Testis (tissue), 3 donors: ENCODE results near the gene BAHCC1. TPM values are rescaled to one million over a fixed set of nuclear protein-coding genes. Genes with fewer than 3 reads are reported as not detected.

ENCODE experiments used
- DNase-seq: peaks from one replicate; pipeline ENCODE4 v3.0.0-alpha.2; 2019
- H3K27ac ChIP-seq, 2 donors: fragments of 200-600 bp; sonication (generic); one replicate each; pipeline ENCODE4 v1.5.1; 2019
- H3K27me3 ChIP-seq: fragments of 200-600 bp; sonication (generic); one replicate; pipeline ENCODE4 v1.5.1; 2019
- H3K36me3 ChIP-seq: fragments of 200-600 bp; sonication (generic); one replicate; pipeline ENCODE4 v1.5.1; 2017; ENCODE audit warnings: low read depth; ENCODE audit errors: missing control alignments
- H3K4me1 ChIP-seq: fragments of 200-600 bp; sonication (generic); one replicate; pipeline ENCODE4 v1.5.1; 2019
- H3K4me3 ChIP-seq, 2 donors: fragments of 200-600 bp; sonication (generic); one replicate each; pipeline ENCODE4 v1.5.1; 2017 to 2019
- H3K9me3 ChIP-seq: fragments of 200-600 bp; sonication (generic); one replicate; pipeline ENCODE4 v1.5.1; 2017
- CTCF ChIP-seq, 3 experiments: fragments of 450-650 bp in 2 of 3; fragments of 200-600 bp in 1 of 3; sonication (generic) in 1 of 3; IDR thresholded peaks; one replicate each; pipeline ENCODE4 v1.5.1; 2016 to 2019; ENCODE audit warnings: antibody characterized with exemption in 3 of 3, mild to moderate bottlenecking in 2 of 3, moderate library complexity in 1 of 3
- POLR2A ChIP-seq: fragments of 450-650 bp; IDR thresholded peaks from one replicate; pipeline ENCODE4 v1.6.1; 2017; ENCODE audit warnings: antibody characterized with exemption, mild to moderate bottlenecking, moderate library complexity
- WGBS, 2 donors: methylation state at CpG; one replicate each; pipeline ENCODE4 v1.1.5; 2018; 5-methylcytosine and 5-hydroxymethylcytosine counted together
- intact Hi-C: fragments of 100-400 bp; cut with DNase I; formaldehyde crosslinking; loops from one replicate; pipeline ENCODE4 v1.15.1; 2023; ENCODE audit warnings: low total_unique reads
- polyA plus RNA-seq: library from polyadenylated mRNA; stranded (reverse); fragments of 350-450 nt; fragmentation: Illumina TruSeq; extraction: RNeasy Lipid Tissue Mini Kit (QIAGEN cat#74804); gene quantifications from one replicate; pipeline ENCODE4 v1.2.3, GENCODE V29; 2014; ENCODE audit warnings: low read depth, low replicate concordance; ENCODE audit not compliant: insufficient read depth
- total RNA-seq, 2 donors: library from RNA; depleted of rRNA; stranded (reverse); fragments of >200 nt; gene quantifications; one replicate each; pipeline ENCODE4 v1.2.3, GENCODE V29; 2016

BAHCC1 gene
- total and polyA plus RNA-seq, 3 donors from 2014 or later, result 11.3 to 30.2 (median 29.2) TPM

- Histone ChIP-seq H3K36me3 (no peaks in the 10 kb centered on the region), H3K4me1 (peaks cover 19% of the 10 kb centered on the region), H3K4me3 (peak overlapping the region; percentile 74 to 96), H3K27me3 (no peaks in the 10 kb centered on the region), H3K9me3 (no peaks in the 10 kb centered on the region), H3K27ac (peak overlapping the region in 1 of 2 donors; percentile 100)
- no peak for DNase-seq
- TF ChIP-seq CTCF (IDR thresholded peaks at IDR 0.05) (no peak), POLR2A (no peak)
- 28 to 31% methylated on average over 22 of the region's 22 CpGs for WGBS, 2 donors
- intact Hi-C loops, result no loop called here
Observed at GRCh38 chr17:81509972-81510784, 114.9 kb downstream of the BAHCC1 start.

GRCh38 chr17:81510785-81511553 is 115.7 kb downstream of the BAHCC1 start:
- H3K36me3 ChIP-seq, result no peaks in the 10 kb centered on the region
- intact Hi-C loops, result no loop called here
- peaks cover 25% of the 10 kb centered on the region for H3K4me1 ChIP-seq
- H3K4me3 ChIP-seq, result peak overlapping the region; percentile 74 to 96
- H3K9me3 ChIP-seq, result no peaks in the 10 kb centered on the region
- peak overlapping the region; percentile 51 to 100 for H3K27ac ChIP-seq
- no peak for TF ChIP-seq POLR2A
- TF ChIP-seq CTCF (IDR thresholded peaks at IDR 0.05), result no peak
- WGBS, 2 donors, result 30 to 47% methylated on average over 30 to 45 of the region's 48 CpGs
- DNase-seq, result peak; percentile 31
- no peaks in the 10 kb centered on the region for H3K27me3 ChIP-seq

- intact Hi-C loops, result no loop called here
- Histone ChIP-seq H3K36me3 (no peaks in the 10 kb centered on the region), H3K27ac (peak overlapping the region; percentile 51 to 100), H3K27me3 (no peaks in the 10 kb centered on the region), H3K4me3 (peak overlapping the region; percentile 74 to 96), H3K9me3 (no peaks in the 10 kb centered on the region), H3K4me1 (peaks cover 30% of the 10 kb centered on the region)
- DNase-seq, result no peak
- TF ChIP-seq POLR2A, result no peak
- TF ChIP-seq CTCF (IDR thresholded peaks at IDR 0.05), result no peak
- 3 to 25% methylated on average over 9 of the region's 9 CpGs for WGBS, 2 donors
Observed at GRCh38 chr17:81511554-81511803, 116.2 kb downstream of the BAHCC1 start.

- 1 to 2% methylated on average over 33 to 61 of the region's 62 CpGs for WGBS, 2 donors
- DNase-seq, result peak; percentile 32
- intact Hi-C loops, result loop anchor here (2.0 kb wide), 1 partner anchor 113 kb away; no protein-coding TSS in a partner anchor
Observed at GRCh38 chr17:81511804-81512561, 116.7 kb downstream of the BAHCC1 start.

More at GRCh38 chr17:81511804-81512561, 116.7 kb downstream of the BAHCC1 start:
- H3K9me3 ChIP-seq, result no peaks in the 10 kb centered on the region
- H3K27me3 ChIP-seq, result no peaks in the 10 kb centered on the region
- no peaks in the 10 kb centered on the region for H3K36me3 ChIP-seq
- peak overlapping the region; percentile 93 to 100 for H3K27ac ChIP-seq
- H3K4me3 ChIP-seq, result peak overlapping the region; percentile 74 to 96
- H3K4me1 ChIP-seq, result peaks cover 31% of the 10 kb centered on the region
- TF ChIP-seq POLR2A, result no peak
- no peak for TF ChIP-seq CTCF (IDR thresholded peaks at IDR 0.05)
